ENCODE measurements around the gene OR6C2. TPM values are rescaled to one million over a fixed set of nuclear protein-coding genes. Genes with fewer than 3 reads are reported as not detected.
"Not testable (repeated sequence)": the region's sequence is repeated elsewhere in the genome, so short reads cannot be mapped to it uniquely, and the experiment has no call there.

OR6C2 gene
- total and polyA plus RNA-seq, 4 donors = 0.14 TPM; not detected in 3

- H3K9ac ChIP-seq (ENCODE audit: insufficient read depth in 1 of 2, low read length in 2 of 2) = no peak overlapping the region
- H3K36me3 ChIP-seq (ENCODE audit: control insufficient read depth in 4 of 4, insufficient read depth in 4 of 4, low read length in 4 of 4) = no peaks in the 10 kb centered on the region
- ATAC-seq (ENCODE audit: insufficient read depth, low FRiP score) (no peak), DNase-seq (peak; percentile 28 to 95 (median 95))
- no peaks in the 10 kb centered on the region for H3K9me3 ChIP-seq (ENCODE audit: control insufficient read depth in 4 of 4, insufficient read depth in 3 of 4, low read length in 3 of 4)
- no peak overlapping the region for H3K4me3 ChIP-seq
- no peak overlapping the region for H3K27ac ChIP-seq (ENCODE audit: low read depth in 1 of 2, low read length in 1 of 2)
- peaks cover 0 to 15% (median 0%) of the 10 kb centered on the region in 5 donors for H3K4me1 ChIP-seq (ENCODE audit: control insufficient read depth in 5 of 5, insufficient read depth in 5 of 5, low read length in 5 of 5)
- peaks cover 0 to 23% (median 6%) of the 10 kb centered on the region in 3 donors for H3K27me3 ChIP-seq (ENCODE audit: control insufficient read depth in 3 of 3, insufficient read depth in 3 of 3, low read length in 2 of 3)
- WGBS, 2 donors = 32 to 52% methylated on average over 1 of the region's 1 CpG
- TF ChIP-seq CTCF (IDR thresholded peaks at IDR 0.05; ENCODE audit: control extremely low read depth, extremely low read depth) = no peak
These were observed 15.3 kb upstream of the OR6C2 start for GRCh38 chr12:55428331-55429243.

GRCh38 chr12:55441233-55441632, 2.6 kb upstream of the OR6C2 start:
- not testable (repeated sequence) for H3K27ac ChIP-seq (ENCODE audit: low read depth in 1 of 2, low read length in 1 of 2); DNase-seq

GRCh38 chr12:55445357-55445756, 1.5 kb downstream of the OR6C2 start:
- no peak for DNase-seq
- no peak for ATAC-seq (ENCODE audit: insufficient read depth, low FRiP score)

More at GRCh38 chr12:55441233-55441632, 2.6 kb upstream of the OR6C2 start:
- H3K9me3 ChIP-seq (ENCODE audit: control insufficient read depth in 4 of 4, insufficient read depth in 3 of 4, low read length in 3 of 4); H3K4me1 ChIP-seq (ENCODE audit: control insufficient read depth in 5 of 5, insufficient read depth in 5 of 5, low read length in 5 of 5); H3K4me3 ChIP-seq; H3K36me3 ChIP-seq (ENCODE audit: control insufficient read depth in 4 of 4, insufficient read depth in 4 of 4, low read length in 4 of 4); H3K27me3 ChIP-seq (ENCODE audit: control insufficient read depth in 3 of 3, insufficient read depth in 3 of 3, low read length in 2 of 3); ATAC-seq (ENCODE audit: insufficient read depth, low FRiP score); H3K9ac ChIP-seq (ENCODE audit: insufficient read depth in 1 of 2, low read length in 2 of 2): not testable (repeated sequence)
- WGBS, 2 donors = 72 to 85% methylated on average over 5 of the region's 5 CpGs

More at GRCh38 chr12:55445357-55445756, 1.5 kb downstream of the OR6C2 start:
- H3K4me3 ChIP-seq = no peak overlapping the region
- 97 to 100% methylated on average over 1 of the region's 1 CpG for WGBS, 2 donors
- H3K27me3 ChIP-seq (ENCODE audit: control insufficient read depth in 3 of 3, insufficient read depth in 3 of 3, low read length in 2 of 3) = no peaks in the 10 kb centered on the region
- no peaks in the 10 kb centered on the region for H3K36me3 ChIP-seq (ENCODE audit: control insufficient read depth in 4 of 4, insufficient read depth in 4 of 4, low read length in 4 of 4)
- no peak overlapping the region for H3K9ac ChIP-seq (ENCODE audit: insufficient read depth in 1 of 2, low read length in 2 of 2)
- no peak for TF ChIP-seq CTCF (IDR thresholded peaks at IDR 0.05; ENCODE audit: control extremely low read depth, extremely low read depth)
- H3K27ac ChIP-seq (ENCODE audit: low read depth in 1 of 2, low read length in 1 of 2) = no peak overlapping the region
- no peaks in the 10 kb centered on the region for H3K4me1 ChIP-seq (ENCODE audit: control insufficient read depth in 5 of 5, insufficient read depth in 5 of 5, low read length in 5 of 5)
- peaks cover 0 to 3% (median 0%) of the 10 kb centered on the region in 4 donors for H3K9me3 ChIP-seq (ENCODE audit: control insufficient read depth in 4 of 4, insufficient read depth in 3 of 4, low read length in 3 of 4)

All from lung (tissue), 12 donors.